ENCODE data around the gene ZNF157.
"Not testable (repeated sequence)": the region's sequence is repeated elsewhere in the genome, so short reads cannot be mapped to it uniquely, and the experiment has no call there.

ZNF157 gene

DNA sequence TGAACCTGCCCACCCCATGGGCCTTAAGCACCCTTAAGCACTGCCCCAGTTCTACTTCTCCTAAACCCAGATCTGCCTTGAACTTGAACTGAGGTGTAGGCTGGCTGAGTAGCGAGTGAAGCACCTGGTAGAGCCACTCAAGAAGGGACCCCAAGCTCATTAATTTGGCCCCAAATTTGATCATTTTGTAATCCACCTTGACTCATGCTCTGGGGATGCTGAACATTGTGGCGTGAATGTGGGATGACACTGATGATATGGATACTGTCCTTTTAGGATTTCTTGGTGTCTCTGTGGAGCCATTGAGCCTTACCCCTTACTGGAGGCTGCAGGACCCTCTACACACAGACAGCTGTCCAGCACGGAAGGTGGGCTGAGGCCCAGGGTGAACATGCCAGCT lies at the start of gene ZNF157:
Gene ZNF157 (plus strand): TSS at position 301 of the 400 bp plus-strand sequence. CDS start 91 bp downstream, at position 392.
- DNase-seq: no peak

DNA sequence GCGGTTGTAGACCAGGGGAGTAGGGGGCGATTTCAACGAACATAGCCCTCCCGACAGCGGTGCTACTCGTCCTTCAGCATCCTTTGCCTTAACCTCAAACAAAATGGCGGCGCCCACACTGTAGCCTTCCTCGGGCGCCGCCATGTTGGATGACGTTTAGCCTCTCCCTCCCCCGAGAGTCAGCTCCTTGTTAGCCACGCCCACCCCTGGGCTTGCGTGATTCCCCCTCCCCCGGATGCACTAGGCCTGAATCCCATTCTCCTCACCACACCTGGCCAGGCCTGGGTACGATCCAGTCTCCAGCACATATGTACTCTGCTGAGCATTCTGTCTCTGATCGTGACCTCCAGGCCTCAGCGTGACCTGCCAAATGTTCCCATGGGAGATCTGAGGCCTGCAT lies 49.0 kb upstream of the ZNF157 start:
- no peak for DNase-seq

DNA sequence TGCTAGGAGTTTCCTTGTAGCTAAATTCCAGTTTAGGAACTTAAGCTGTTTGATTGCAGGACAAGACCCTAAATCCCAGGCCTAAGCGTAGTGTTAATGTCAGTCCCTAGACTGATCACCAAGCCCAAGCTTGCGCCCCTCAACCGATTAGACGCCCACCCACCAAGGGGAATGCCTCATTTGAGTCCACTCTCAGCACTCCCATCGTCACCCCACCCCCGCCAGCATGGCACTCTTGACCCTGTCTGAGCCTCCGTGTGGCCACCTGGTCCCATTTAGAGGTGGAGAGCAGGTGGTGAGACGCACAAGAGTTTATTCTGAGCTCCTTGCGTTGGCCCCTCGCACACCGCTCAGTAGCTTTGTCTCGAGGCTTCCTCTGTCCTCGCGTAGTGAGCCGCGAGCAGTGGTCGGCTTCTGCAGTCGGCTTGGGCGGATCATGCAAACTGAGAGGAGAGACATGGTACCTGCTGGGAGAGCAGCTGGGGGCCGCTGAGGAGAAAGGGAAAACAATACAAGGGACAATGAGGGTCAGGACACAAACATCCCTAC lies 48.5 kb upstream of the ZNF157 start:
- no peak for DNase-seq

DNA sequence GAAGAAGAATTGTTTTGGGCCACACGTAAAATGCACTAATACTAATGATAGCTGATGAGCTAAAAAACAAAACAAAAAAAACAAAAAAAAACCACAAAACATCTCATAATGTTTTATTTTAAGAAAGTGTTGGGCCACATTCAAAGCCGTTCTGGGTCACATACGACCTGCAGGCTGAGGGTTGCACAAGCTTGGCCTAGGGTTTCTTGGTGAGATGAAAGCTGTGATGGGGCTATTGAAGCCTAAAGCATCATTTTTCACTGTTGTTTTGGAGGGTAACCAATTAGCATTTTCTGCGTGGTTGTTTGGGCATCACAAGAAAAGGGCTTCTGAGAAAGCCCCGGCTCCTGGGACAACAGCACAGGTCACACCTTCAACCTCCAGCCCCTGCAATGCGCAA lies 42.5 kb upstream of the ZNF157 start:
- DNase-seq: no peak

DNA sequence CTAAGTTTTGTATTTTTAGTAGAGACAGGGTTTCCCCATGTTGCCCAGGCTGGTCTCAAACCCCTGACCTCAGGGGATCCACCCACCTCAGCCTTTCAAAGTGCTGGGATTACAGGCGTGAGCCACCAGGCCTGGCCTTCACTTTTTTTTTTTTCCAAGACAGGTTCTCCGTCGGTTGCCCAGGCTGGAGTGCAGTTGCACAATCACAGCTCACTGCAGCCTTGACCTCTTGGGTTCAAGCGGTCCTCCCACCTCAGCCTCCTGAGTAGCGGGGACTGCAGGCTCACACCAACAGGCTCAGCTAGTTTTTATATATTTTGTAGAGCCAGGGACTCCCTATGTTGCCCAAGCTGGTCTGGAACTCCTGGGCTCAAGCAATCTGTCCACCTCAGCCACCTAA lies 37.6 kb upstream of the ZNF157 start:
- DNase-seq: not testable (repeated sequence)

DNA sequence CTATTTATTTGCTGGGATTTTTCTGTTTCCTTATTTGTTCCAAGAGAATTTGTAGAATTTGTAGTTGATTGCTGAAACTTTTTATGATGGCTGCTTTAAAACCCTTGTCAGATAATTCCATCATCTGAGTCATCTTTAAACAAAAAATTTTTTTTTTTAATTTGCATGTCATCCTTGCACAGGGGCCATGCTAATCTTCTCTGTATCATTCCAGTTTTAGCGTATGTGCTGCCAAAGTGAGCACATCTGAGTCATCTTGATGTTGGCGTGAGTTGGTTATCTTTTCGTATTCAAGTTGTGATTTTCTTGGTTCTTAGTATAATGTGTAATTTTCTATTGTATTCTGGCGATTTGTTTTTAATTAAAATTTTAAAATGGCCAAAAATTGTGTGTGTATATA lies 18.7 kb upstream of the ZNF157 start:
- no peak for DNase-seq

DNA sequence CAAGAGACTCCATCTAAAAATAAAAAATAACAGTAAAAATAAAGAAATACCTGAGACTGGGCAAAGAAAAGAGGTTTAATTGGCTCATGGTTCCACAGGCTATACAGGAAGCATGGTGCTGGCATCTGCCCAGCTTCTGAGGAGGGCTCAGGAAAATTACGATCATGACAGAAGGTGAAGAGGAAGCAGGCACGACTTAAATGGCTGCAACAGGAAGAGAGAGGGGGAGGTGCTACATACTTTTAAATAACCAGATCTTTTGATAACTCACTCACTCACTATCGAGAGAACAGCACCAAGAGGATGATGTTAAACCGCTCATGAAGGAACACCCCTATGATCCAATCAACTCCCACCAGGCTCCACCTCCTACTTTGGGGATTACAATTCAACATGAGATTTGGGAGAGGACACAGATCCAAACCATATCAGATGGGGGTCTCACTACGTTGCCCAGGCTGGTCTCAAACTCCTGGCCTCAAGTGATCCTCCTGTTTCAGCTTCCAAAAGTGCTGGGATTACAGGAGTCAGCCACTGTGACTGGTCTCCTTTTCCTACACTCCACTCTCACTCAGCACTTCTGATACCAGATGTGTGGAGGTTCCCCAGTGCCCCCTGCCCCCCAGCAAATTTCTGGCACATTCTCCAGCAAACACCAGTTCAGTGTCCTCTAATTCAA lies 11.9 kb upstream of the ZNF157 start:
- no peak for DNase-seq

DNA sequence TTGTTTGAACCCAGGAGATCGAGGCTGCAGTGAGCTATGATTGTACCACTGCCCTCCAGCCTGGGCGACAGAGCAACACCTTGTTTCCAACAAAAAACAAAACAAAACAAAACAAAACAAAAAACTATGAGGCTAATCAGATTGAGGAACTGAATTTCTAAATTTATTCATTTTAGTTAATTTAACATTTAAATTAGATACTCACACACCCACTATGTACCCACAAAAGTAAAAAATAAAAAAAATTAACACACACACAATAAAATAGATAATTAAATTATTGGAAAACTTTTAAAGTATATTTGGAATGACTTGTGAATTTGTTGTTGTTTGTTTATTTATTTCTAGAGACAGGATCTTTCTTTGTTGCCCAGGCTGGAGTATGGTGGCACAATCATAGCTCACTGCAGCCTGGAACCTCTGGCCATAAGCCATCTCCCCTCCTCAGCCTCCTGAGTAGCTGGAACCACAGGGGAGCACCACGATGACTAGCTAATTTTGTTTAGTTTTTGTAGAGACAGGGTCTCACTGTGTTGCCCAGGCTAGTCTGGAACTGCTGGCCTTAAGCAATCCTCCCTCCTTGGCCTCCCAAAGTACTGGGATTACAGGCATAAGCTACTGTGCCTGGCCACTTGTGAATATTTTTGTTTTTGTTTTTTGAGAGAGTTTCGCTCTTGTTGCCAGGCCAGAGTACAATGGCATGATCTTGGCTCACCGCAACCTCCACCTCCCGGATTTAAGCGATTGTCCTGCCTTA lies 9.8 kb upstream of the ZNF157 start:
- no peak for DNase-seq

DNA sequence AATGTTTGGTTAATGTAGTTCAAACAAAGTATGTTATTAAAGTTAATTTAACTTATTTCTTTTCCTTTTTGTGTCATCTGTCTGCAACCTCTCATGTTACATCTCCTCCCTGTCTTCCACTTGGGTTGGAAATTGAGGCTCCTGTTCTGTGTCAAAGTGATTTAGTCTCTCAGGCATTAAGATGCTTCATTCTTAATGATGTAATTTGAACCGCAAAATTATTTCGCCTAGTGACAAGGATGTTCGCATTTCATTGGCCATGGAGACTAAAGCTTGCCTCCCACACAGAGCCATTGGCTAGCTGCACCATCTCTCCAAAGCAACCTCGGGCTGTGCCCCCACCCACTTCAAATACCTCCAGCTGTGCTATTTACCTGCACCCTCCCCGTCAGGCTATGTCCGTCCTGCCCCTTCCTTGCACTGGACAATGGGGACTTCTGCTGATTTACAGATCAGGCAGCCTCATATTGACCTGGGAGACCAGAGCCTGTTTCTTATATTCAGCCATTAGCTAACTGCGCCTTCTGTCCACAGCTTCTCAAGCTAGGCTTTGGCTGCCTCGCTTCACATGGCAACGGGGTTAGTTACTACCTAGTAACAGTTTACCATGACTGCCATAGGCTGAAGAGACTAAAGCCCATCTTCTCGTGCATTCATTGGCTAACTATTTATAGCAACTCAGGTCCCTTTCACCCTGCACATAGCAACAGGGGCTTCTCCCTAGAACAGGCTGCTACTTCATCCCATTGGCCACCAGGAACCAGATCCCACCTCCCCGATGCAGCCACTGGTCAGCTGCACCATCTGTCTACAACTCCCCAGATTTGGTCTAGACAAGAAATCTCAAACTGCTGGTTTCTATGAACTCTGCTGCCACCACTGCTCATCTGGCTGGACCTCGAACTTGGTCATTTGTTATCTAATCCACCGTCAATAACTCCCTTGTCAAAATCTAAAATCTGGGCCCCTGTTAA lies 8.6 kb upstream of the ZNF157 start:
- DNase-seq: peak; percentile 99

DNA sequence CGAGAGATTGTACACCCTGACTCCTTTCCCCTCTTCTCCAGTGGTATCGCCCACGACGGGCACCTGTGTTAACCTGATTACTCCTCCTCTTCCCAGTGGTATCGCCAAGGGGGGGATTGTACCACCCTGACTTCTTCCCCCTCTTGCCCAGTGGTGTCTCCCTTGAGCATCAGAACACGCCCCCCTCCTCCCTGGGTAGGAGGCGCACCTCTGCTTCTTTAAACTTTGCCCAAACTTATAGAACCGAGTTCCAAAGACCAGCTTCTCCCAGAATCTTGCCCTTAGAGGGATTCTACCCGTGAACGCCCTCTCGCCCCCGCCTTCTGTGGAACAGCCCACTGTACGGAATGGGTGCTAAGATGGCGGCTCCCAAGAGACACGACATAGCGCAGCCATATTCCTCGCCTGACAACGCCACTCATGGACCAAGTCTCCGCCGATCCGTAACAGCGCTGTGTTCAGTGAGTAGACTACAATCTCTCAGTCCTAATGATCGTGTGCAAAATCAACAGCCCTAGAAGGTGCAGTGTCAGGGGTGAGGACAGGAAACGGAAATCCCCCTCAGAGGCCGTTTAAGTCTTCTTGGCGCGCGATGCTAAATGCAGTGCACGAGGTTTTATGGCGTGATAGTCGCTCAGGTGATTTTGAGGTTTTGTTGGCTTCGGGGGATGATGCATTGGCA lies 4.2 kb upstream of the ZNF157 start:
- peak; percentile 79 for DNase-seq

DNA sequence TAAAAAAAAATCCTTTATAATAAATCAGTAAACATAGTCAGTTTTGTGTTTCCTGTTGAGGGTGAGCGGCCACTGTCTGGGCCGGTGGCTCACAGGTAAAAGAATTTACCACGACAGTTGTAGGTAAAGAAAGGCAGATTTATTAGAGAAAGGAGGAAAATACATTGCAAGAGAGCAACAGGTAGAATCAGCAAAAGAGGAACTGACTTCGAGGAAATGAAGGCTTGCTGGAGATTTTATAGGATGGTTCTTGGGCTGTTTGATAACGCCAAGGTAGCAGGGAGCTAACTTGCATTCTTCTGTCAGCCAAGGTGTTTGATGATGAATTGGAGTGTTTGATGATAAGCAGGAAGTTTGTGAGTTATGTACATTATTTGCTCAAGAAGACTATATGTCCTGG lies 2.8 kb downstream of the ZNF157 start:
- no peak for DNase-seq

DNA sequence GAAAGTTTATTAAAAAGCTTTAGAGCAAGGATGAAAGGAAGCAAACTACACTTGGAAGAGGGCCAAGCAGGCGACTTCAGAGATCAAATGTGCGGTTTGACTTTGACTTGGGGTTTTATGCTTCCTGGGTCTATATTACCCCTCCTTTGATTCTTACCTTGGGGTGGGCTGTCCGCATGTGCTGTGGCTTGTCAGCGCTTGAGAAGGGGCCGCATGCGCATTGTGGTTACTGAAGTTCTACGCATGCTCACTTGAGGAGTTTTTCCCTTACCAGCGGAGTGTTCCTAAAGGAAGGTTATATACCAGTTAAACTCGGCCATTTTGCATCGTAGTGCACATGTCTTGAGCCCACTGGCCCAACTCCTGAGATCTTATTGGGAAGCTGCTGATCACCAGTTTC lies 9.9 kb downstream of the ZNF157 start:
- no peak for DNase-seq

DNA sequence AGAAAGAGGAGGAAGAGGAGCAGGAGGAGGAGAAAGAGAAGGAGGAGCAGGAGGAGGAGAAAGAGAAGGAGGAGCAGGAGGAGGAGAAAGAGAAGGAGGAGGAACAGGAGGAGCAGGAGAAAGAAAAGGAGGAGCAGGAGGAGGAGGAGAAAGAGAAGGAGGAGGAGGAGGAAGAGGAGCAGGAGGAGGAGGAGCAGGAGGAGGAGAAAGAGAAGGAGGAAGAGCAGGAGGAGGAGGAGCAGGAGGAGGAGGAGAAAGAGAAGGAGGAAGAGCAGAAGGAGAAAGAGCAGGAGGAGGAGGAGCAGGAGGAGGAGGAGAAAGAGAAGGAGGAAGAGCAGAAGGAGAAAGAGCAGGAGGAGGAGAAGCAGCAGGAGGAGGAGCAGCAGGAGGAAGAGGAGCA lies 10.5 kb downstream of the ZNF157 start:
- DNase-seq: not testable (repeated sequence)

DNA sequence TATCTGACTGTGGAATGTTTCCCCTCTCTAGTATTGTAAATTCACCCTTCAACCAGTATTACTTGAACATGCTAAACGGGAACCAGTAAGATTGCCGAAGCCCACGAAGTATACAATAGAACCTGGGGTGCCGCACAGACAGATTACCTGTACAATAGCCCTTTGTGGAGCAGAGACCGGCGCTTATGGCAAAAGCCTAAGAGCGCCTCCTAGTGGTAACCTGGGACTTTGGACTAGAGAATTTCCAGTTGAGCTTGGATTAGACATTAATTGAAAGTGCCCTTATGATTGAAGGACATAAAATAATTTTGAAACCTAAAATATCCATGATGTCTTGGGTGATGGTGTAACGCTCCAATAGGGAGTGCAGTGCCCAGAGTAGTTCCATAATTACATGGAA lies 14.1 kb downstream of the ZNF157 start:
- peak; percentile 84 for DNase-seq

DNA sequence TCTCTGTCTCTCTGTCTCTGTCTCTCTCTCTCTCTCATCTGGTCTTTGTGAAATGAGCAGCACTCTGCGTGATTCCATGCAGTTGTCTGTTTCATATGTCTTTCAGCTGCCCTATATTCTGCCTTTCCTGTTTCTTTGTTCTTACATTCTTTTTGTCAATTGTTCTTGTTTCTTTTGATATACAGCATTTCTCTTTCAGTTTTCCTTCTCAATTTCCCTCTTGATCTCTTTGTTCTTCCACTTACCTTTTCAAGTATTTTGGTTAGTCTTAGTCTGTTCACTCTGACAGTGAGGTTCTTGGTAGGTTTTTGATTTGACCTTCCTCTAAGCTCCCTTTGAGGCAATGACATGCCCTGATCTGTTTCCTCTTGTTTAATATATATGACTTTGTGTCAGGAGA lies 20.4 kb downstream of the ZNF157 start:
- DNase-seq: no peak

DNA sequence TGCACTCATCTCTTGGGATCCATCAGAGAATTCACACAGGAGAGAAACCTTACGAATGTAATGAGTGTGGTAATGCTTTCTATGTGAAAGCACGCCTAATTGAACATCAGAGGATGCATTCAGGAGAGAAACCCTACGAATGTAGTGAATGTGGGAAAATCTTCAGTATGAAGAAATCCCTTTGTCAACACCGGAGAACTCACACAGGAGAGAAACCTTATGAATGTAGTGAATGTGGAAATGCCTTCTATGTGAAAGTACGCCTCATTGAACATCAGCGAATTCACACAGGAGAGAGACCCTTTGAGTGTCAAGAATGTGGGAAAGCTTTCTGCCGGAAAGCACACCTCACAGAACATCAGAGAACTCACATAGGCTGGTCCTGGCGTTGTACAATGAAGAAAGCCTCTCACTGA lies 42.8 kb downstream of the ZNF157 start:
- DNase-seq: no peak

DNA sequence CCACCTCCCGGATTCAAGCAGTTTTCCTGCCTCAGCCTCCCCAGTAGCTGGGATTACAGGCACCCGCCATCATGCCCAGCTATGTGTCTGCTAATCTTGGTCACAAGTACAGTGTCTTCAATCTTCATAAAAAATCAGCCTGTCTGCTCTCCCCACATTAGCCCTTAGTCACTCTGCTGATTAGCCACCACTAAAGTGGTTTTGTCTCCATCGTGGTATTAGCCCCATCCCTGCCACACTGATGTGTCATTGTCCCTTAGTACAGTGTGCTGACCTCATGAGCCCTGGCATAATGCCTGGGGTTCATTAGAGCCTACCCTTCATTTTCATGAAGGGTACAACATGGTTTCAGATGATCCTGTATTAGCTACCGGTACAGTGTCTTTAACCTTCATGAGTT lies 49.9 kb downstream of the ZNF157 start:
- DNase-seq: no peak

DNA sequence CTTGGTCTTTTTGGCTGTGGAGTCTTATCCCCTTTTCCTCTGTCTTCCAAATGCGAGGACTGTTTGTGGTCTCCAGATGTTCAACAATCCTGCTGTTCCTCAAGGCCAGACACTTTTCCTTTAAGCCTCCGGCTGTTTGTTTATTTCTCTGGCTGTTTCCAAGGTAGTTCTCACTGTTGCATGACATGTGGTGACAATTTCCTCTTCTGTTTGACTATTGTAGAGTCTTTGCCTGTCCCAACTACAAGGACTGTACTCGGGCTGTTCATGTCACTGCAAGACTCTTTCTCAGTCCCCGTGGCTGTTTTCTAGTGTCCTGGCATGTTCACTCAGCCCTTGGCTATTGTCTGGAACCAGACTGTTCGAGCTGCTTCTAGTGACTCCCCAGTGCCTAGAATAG lies 50.6 kb downstream of the ZNF157 start:
- DNase-seq: no peak

DNA sequence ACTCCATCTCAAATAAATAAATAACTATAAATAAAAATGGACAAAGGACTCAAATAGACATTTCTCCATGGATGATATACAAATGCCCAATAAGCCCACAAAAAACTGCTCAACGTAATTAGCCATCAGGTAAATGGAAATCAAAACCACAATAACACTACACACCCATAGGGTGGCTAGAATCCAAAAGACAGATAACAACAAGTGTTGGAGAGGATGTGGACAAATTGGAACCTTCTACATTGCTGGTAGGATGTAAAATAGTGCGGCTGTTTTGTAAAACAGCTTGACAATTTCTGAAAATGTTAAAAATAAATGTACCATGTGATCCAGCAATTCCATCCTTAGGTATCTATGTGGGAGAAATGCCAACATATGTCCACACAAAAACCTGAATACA lies 52.1 kb downstream of the ZNF157 start:
- DNase-seq: no peak

DNA sequence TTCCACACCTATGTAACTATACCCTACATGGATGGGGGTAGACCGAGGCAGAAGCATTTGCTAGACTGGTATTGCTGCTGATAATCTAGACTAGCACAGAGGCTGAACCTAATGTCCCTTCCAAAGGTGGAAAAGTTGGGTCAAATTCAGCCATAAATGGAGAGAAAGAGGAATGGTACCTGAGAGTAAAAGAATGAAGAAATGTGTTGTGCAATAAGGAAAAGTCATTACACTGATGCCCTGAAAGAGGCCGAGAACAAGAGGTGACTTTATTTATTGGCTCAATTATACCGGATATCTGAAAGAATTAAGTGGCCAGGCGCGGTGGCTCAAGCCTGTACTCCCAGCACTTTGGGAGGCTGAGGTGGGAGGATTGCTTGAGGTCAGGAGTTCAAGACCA lies 60.5 kb downstream of the ZNF157 start:
- no peak for DNase-seq

DNA sequence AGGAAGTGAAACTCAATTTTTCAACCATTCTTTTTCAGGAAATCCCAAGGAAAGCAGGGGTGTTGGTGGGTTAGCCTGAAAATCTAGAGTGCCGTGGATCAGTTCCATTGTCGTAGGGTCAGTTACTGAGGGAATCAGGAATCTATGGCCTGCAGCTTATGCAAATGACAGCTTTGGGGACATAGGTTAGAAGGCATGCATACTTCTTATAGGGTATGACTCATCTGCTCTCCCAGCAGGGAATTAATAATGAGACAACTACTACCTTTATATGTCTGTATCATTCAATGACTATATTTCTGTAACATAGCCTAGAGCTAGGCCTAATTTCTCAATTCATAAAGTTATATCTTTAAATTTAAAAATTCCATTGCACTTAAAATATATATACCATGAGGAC lies 76.1 kb downstream of the ZNF157 start:
- no peak for DNase-seq

DNA sequence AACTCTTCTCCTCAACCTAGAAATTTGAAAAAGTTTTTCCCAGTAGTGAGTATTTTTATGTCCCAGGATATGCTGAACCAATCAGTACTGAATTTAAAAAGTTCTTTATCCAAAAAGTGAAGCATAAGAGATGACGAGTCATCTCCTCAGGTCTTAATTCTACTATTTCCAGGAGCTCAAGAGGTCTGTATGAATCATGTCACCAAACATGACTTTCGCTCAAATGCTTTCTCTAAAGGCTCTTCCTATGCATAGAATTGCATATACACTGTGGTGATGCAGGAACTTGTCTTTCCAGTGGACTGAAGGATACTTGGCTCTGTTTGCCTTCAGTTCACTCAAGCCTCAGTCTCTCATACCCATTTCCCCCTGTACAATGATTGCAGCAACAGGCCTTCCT lies 76.6 kb downstream of the ZNF157 start:
- no peak for DNase-seq

DNA sequence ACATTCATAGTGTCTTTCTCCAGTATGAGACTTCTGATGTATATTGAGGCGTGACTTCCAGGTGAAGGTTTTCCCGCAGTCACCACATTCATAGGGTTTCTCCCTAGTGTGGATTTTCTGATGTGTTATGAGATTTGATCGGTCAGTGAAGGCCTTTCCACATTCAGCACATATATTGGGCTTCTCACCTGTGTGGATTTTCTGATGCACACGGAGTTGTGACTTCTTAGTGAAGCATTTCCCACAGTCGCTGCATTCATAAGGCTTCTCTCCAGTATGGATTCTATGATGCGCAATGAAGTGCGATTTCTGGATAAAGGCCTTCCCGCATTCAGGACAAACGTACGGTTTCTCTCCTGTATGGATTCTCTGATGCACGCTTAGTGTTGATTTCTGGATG lies 77.2 kb downstream of the ZNF157 start:
- DNase-seq: no peak
